GM10266 (cell line): ENCODE data around the gene NIPBL.
A peak's percentile ranks its signal among the peaks of the same experiment; 100 is the strongest.

ENCODE experiments used
- DNase-seq: peaks from one replicate; pipeline ENCODE4 v3.0.0; 2012; ENCODE audit errors: extremely low spot score
- TF ChIP-seq, protein P1 (sequence below): IDR thresholded peaks from 2 replicates; pipeline ENCODE4 v1.5.1; 2012; ENCODE audit warnings: mild to moderate bottlenecking, low read depth; ENCODE audit not compliant: control insufficient read depth, insufficient read depth; ENCODE audit errors: missing control alignments

Gene NIPBL

DNA sequence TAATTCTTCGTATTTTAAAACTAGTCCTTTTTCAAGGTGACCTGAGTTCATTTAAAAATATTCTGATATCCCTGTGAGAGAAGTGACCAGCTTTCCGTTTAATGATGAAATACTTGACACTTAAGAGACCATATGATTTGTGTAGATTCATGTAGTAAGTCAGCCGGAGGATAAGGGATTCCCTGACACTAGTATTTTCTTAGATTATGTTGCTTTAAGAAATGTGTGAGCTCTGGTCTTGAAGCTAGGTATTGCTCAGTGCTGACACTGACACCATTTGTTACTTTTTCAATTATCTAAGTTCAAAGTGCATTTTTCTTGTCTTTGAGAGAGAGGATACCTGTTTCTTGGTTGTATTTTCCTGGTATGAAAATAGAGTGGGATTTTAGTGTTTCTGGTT is 4.2 kb downstream of the NIPBL start:
- DNase-seq = no peak
- TF ChIP-seq, protein P1, sequence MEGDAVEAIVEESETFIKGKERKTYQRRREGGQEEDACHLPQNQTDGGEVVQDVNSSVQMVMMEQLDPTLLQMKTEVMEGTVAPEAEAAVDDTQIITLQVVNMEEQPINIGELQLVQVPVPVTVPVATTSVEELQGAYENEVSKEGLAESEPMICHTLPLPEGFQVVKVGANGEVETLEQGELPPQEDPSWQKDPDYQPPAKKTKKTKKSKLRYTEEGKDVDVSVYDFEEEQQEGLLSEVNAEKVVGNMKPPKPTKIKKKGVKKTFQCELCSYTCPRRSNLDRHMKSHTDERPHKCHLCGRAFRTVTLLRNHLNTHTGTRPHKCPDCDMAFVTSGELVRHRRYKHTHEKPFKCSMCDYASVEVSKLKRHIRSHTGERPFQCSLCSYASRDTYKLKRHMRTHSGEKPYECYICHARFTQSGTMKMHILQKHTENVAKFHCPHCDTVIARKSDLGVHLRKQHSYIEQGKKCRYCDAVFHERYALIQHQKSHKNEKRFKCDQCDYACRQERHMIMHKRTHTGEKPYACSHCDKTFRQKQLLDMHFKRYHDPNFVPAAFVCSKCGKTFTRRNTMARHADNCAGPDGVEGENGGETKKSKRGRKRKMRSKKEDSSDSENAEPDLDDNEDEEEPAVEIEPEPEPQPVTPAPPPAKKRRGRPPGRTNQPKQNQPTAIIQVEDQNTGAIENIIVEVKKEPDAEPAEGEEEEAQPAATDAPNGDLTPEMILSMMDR = no peak

DNA sequence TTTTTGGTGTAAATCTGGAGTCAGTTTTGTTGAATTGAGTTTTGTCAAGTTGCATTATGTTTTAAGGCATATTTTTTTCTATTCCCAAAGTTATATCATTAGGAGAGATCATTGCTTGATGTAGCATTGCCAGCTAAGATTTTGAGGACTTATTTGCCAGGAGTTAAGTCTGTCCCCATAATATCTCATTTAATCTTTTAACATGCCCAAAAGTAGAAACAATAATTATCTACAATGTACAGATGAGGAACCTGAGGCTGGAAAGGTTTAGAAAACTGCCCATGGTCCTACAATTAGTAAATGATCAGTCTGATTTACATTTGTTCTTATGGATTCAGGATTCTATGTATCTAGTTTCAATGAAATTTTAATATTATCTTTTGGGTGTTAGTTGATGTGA is 4.7 kb downstream of the NIPBL start:
- no peak for DNase-seq
- TF ChIP-seq, protein P1 = no peak

DNA sequence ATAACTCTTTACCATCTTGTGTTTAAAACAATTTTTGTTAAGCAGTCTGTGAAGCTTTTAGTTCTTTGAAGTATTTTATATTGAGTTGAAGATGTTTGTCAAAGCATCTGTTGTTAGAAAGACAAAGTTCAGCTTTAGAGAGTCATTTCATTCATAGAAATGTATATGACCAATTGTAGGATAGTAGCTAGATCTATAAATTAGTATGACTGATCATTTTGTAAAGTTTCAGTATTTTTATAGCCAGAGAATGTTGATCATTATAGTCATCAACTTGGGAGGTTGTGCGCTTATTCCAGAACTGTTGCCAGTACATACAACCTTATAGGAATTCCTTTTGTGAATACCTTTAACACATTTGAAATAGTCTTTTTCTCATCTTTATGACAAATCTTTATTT is 5.2 kb downstream of the NIPBL start:
- DNase-seq = no peak
- TF ChIP-seq, protein P1 = no peak

DNA sequence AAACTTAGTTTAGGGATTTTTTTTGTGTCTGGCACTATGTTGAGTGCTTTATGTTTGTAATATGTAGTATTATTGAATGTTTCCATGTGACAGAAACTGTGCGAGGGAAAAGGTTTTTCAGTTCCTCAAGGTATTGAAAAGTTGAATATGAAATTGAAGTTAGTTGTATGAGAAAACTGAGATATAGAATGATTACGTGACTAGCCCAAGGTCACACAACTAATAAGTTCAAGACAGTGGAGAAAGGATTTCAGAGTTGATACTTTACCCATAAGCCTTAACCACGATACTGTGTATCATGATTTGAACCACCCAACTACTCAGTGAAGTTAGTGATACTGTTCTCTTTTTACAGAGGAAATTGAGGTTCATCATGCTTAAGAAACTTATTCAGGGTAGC is 5.7 kb downstream of the NIPBL start:
- TF ChIP-seq, protein P1 = no peak

DNA sequence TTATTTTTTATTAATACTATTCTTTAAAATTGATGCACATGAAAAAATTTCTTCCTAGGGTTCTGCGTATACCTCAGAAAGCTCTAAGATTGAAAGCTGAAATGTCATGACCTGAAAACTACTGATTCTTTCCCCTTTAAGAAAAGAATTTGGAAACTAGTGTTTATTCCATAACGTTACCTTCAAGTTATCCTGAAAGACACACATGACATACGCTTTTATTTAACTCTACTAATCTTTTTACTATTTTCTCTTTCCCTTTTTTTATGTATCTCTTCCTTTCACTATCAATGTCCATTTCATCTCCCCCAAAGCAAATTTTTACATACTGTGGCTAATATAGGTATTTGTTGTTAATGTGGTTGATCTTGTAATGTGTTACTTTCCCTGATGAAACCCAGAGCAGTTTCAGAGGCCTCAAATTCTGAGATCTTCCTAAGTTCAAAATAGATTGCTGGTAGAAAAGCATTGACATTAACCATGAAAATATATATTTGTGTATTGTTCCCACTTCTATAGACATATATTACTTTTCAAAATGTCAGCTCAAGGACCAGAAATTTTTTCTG is 7.4 kb downstream of the NIPBL start:
- TF ChIP-seq, protein P1 = no peak
- DNase-seq = no peak

More for the DNA sequence above, 5.7 kb downstream of the NIPBL start:
- DNase-seq = peak; percentile 7

DNA sequence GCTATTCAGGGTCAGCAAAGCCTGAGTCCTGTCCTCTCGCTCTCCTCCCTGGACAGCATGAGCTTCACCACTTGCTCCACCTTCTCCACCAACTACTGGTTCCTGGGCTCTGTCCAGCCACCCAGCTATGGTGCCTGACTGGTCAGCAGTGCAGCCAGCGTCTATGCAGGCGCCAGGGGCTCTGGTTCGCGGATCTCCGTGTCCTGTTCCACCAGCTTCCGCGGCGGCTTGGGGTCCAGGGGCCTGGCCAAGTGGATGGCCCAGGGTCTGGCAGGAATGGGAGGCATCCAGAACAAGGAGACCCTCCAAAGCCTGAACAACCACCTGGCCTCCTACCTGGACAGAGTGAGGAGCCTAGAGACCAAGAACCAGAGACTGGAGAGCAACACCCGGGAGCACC is 8.6 kb downstream of the NIPBL start:
- TF ChIP-seq, protein P1 = no peak
- no peak for DNase-seq

DNA sequence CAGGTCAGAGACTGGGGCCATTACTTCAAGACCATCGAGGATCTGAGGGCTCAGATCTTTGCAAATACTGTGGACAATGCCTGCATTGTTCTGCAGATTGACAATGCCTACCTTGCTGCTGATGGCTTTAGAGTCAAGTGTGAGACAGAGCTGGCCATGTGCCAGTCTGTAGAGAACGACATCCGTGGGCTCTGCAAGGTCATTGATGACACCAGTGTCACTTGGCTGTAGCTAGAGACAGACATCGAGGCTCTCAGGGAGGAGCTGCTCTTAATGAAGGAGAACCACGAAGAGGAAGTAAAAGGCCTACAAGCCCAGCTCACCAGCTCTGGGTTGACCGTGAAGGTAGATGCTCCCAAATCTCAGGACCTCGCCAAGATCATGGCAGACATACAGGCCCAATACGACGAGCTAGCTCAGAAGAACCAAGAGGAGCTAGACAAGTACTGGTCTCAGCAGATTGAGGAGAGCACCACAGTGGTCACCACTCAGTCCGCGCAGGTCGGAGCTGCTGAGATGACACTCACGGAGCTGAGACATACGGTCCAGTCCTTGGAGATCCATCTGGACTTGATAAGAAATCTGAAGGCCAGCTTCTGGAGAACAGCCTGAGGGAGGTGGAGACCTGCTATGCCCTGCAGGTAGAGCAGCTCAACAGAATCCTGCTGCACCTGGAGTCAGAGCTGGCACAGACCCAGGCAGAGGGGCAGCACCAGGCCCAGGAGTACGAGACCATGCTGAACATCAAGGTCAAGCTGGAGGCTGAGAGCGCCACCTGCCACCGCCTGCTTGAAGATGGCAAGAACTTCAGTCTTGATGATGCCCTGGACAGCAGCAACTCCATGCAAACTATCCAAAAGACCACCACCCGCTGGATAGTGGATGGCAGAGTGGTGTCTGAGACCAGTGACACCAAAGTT is 9.3 kb downstream of the NIPBL start:
- no peak for DNase-seq

More for the DNA sequence above, 9.3 kb downstream of the NIPBL start:
- TF ChIP-seq, protein P1 = no peak
